Measurements from ENCODE around the gene OR52E6.

OR52E6 gene

GRCh38 chr11:5791165-5791564 lies 50.5 kb downstream of the OR52E6 start, which contains the start of gene OR52N1:
Gene OR52N1, minus strand, starts transcription at chr11:5791265. Its CDS starts 2,449 bp downstream, at chr11:5788816.
- DNase-seq = no peak
